Loucy (cell line): Measurements from ENCODE around the gene CD276.

Experiments
- H2AFZ ChIP-seq: fragments of 200-600 bp; sonication (generic); 2 replicates; pipeline ENCODE4 v1.6.0; 2016; ENCODE audit warnings: antibody characterized with exemption, mild to moderate bottlenecking, low read length, moderate library complexity
- H3F3A ChIP-seq: fragments of 200-600 bp; 2 replicates; pipeline ENCODE4 v1.6.0; 2016; ENCODE audit warnings: antibody characterized with exemption, low read depth, mild to moderate bottlenecking
- H3K27me3 ChIP-seq: fragments of 200-600 bp; sonication (generic); 2 replicates; pipeline ENCODE4 v1.6.1; 2014; ENCODE audit warnings: low read length, mild to moderate bottlenecking; ENCODE audit not compliant: insufficient read depth, poor library complexity, severe bottlenecking
- H3K36me3 ChIP-seq: fragments of 200-600 bp; sonication (generic); 2 replicates; pipeline ENCODE4 v1.6.1; 2016; ENCODE audit warnings: low read length; ENCODE audit not compliant: insufficient read depth
- H3K4me1 ChIP-seq: fragments of 200-600 bp; sonication (generic); 2 replicates; pipeline ENCODE4 v1.5.1; 2014; ENCODE audit warnings: low read length, mild to moderate bottlenecking; ENCODE audit not compliant: insufficient read depth, poor library complexity, severe bottlenecking
- H3K4me2 ChIP-seq: fragments of 200-600 bp; sonication (generic); 2 replicates; pipeline ENCODE4 v1.6.0; 2014; ENCODE audit warnings: antibody characterized with exemption, low read length, low read depth, mild to moderate bottlenecking; ENCODE audit not compliant: poor library complexity, severe bottlenecking
- H3K4me3 ChIP-seq: fragments of 200-600 bp; sonication (generic); 2 replicates; pipeline ENCODE4 v1.5.1; 2014; ENCODE audit warnings: low read length, mild to moderate bottlenecking, mixed read lengths; ENCODE audit not compliant: poor library complexity, severe bottlenecking
- H3K79me2 ChIP-seq: fragments of 200-600 bp; sonication (generic); 2 replicates; pipeline ENCODE4 v1.6.1; 2014; ENCODE audit warnings: low read length; ENCODE audit not compliant: insufficient read depth
- H3K9ac ChIP-seq: fragments of 200-600 bp; sonication (generic); 2 replicates; pipeline ENCODE4 v1.6.0; 2014; ENCODE audit warnings: mild to moderate bottlenecking, low read depth, low read length, moderate library complexity; ENCODE audit not compliant: poor library complexity, severe bottlenecking
- H3K9me2 ChIP-seq: fragments of 200-600 bp; sonication (generic); replicated peaks from 2 replicates; pipeline ENCODE4 v1.6.1; 2016; ENCODE audit warnings: low read depth, low read length, mixed read lengths
- H3K9me3 ChIP-seq: fragments of 200-600 bp; sonication (generic); 2 replicates; pipeline ENCODE4 v1.6.1; 2014; ENCODE audit warnings: mild to moderate bottlenecking, antibody characterized with exemption, low read length, low read depth; ENCODE audit not compliant: insufficient read depth
- H4K20me1 ChIP-seq: fragments of 200-600 bp; sonication (generic); 2 replicates; pipeline ENCODE4 v1.6.0; 2014; ENCODE audit warnings: antibody characterized with exemption, low read length, mild to moderate bottlenecking; ENCODE audit not compliant: insufficient read depth, poor library complexity, severe bottlenecking
- EZH2phosphoT487 ChIP-seq: fragments of 200-600 bp; IDR thresholded peaks from 2 replicates; pipeline ENCODE4 v1.6.1; 2018; ENCODE audit warnings: antibody characterized with exemption, mild to moderate bottlenecking, moderate library complexity, borderline replicate concordance
- TF ChIP-seq, protein P1 (sequence below): fragments of 200-600 bp; sonication (generic); conservative IDR thresholded peaks from 2 replicates; pipeline ENCODE4 v1.5.1; 2014; ENCODE audit warnings: mild to moderate bottlenecking, antibody characterized with exemption, low read length

The CD276 gene

DNA sequence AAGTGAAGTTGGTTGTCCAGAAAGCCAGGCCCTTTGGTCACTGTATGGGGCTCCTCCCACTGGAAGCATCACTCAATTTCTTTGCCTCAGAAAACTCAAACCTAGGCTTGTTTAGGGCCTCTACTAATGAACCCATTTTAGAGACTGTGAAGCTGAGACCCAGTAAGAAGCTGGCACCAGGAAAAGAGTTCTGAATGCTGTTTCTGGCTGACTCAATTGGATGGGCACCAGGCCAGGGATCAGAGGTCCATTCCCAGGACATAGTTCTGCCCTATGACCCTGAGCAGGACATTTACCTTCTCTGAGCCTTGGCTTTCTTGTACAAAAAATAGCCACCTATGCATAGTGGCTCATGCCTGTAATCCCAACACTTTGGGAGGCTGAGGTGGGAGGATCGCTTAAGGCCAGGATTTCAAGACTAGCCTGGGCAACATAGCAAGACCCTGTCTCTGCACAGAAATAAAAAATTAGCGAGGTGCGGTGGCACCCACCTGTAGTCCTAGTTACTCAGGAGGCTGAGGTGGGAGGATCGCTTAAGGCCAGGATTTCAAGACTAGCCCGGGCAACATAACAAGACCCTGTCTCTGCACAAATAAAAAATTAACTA lies 30.6 kb downstream of the CD276 start:
- no peaks in the 10 kb centered on the region for H3K79me2 ChIP-seq
- H3F3A ChIP-seq = no peaks in the 10 kb centered on the region
- H2AFZ ChIP-seq = no peak overlapping the region
- no peak overlapping the region for H3K9ac ChIP-seq
- no peaks in the 10 kb centered on the region for H3K27me3 ChIP-seq
- H3K4me1 ChIP-seq = no peaks in the 10 kb centered on the region
- H3K9me3 ChIP-seq = no peaks in the 10 kb centered on the region
- no peak overlapping the region for H3K4me2 ChIP-seq
- no peak for TF ChIP-seq EZH2phosphoT487
- TF ChIP-seq, protein P1, sequence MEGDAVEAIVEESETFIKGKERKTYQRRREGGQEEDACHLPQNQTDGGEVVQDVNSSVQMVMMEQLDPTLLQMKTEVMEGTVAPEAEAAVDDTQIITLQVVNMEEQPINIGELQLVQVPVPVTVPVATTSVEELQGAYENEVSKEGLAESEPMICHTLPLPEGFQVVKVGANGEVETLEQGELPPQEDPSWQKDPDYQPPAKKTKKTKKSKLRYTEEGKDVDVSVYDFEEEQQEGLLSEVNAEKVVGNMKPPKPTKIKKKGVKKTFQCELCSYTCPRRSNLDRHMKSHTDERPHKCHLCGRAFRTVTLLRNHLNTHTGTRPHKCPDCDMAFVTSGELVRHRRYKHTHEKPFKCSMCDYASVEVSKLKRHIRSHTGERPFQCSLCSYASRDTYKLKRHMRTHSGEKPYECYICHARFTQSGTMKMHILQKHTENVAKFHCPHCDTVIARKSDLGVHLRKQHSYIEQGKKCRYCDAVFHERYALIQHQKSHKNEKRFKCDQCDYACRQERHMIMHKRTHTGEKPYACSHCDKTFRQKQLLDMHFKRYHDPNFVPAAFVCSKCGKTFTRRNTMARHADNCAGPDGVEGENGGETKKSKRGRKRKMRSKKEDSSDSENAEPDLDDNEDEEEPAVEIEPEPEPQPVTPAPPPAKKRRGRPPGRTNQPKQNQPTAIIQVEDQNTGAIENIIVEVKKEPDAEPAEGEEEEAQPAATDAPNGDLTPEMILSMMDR = no peak
- no peaks in the 10 kb centered on the region for H3K36me3 ChIP-seq
- H4K20me1 ChIP-seq = no peaks in the 10 kb centered on the region
- H3K4me3 ChIP-seq = no peak overlapping the region
- no peaks in the 10 kb centered on the region for H3K9me2 ChIP-seq

DNA sequence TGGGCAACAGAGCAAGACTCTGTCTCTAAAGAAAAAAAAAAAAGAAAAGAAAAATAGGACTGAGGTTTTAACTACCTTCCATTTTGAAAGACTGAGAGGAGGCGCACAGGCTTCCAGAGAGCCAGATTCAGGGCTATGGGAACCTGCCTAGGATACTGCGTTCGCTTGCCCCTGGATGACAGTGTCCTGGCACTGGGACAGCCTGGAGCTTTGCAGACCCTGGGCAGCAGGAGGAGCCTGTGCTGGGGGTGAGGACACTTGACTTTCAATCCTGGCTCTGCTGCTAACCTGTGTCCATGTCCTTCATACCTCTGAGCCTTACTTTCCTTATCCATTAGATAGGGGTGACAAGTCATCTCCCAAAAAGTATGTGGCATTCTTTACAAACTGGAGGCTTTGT lies 31.2 kb downstream of the CD276 start:
- no peak overlapping the region for H2AFZ ChIP-seq
- no peak overlapping the region for H3K9ac ChIP-seq
- H3K4me2 ChIP-seq = no peak overlapping the region
- H3K36me3 ChIP-seq = no peaks in the 10 kb centered on the region
- no peaks in the 10 kb centered on the region for H3K9me2 ChIP-seq
- H3F3A ChIP-seq = no peaks in the 10 kb centered on the region
- H3K27me3 ChIP-seq = no peaks in the 10 kb centered on the region
- no peaks in the 10 kb centered on the region for H3K79me2 ChIP-seq
- no peaks in the 10 kb centered on the region for H4K20me1 ChIP-seq
- no peaks in the 10 kb centered on the region for H3K4me1 ChIP-seq
- TF ChIP-seq EZH2phosphoT487 = no peak
- TF ChIP-seq, protein P1 = no peak
- H3K9me3 ChIP-seq = no peaks in the 10 kb centered on the region
- H3K4me3 ChIP-seq = no peak overlapping the region

DNA sequence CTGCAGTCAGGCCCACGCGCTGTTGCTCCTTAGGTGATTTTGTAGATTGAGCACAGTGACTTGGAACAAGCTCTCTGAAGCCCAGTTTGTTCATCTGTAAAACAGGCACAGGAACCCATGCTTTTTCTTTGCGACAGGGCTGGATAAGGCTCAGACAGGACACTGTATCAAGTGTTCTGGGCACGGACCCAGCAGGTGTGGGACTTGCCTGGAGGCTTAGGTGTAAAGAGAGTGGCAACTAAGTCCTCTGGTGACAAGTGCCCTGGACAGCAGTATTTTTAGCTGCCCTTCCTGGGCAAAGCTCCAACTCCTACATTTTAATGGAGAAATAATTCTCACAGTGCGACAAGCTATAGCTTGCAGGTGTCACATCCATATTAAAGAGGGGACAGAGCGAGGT lies 32.2 kb downstream of the CD276 start:
- no peaks in the 10 kb centered on the region for H3F3A ChIP-seq

More for the DNA sequence above, 32.2 kb downstream of the CD276 start:
- H2AFZ ChIP-seq = no peak overlapping the region
- H3K9me2 ChIP-seq = no peaks in the 10 kb centered on the region
- no peaks in the 10 kb centered on the region for H3K27me3 ChIP-seq
- no peak overlapping the region for H3K4me3 ChIP-seq
- no peaks in the 10 kb centered on the region for H3K79me2 ChIP-seq
- H3K9ac ChIP-seq = no peak overlapping the region
- H3K4me2 ChIP-seq = no peak overlapping the region
- H3K9me3 ChIP-seq = no peaks in the 10 kb centered on the region
- no peaks in the 10 kb centered on the region for H3K36me3 ChIP-seq
- H3K4me1 ChIP-seq = no peaks in the 10 kb centered on the region
- TF ChIP-seq, protein P1 = no peak
- TF ChIP-seq EZH2phosphoT487 = no peak
- no peaks in the 10 kb centered on the region for H4K20me1 ChIP-seq
